HepG2 (cell line): Measurements from ENCODE around the gene CTRL. TPM values are rescaled to one million over a fixed set of nuclear protein-coding genes. Genes with fewer than 3 reads are reported as not detected.

Experiments
- BCL6 ChIP-seq: IDR thresholded peaks from 2 replicates; pipeline ENCODE4 v1.6.1; 2016; ENCODE audit warnings: missing genetic modification reagents, missing compliant biosample characterization
- CHD4 ChIP-seq: fragments of 200-600 bp; sonication (generic); IDR thresholded peaks from 2 replicates; pipeline ENCODE4 v1.7.0; 2017; ENCODE audit warnings: mild to moderate bottlenecking, low read length, borderline replicate concordance
- DNMT3B ChIP-seq: conservative IDR thresholded peaks from 2 replicates; pipeline ENCODE4 v1.6.1; 2016; ENCODE audit warnings: missing biosample characterization, control low read depth
- FOXP1 ChIP-seq, 2 experiments: fragments of 450-650 bp in 1 of 2; IDR thresholded peaks; 2 replicates each; pipeline ENCODE4 v1.6.1; 2017 to 2018; ENCODE audit warnings: antibody characterized with exemption in 1 of 2
- KAT8 ChIP-seq: IDR thresholded peaks from 2 replicates; pipeline ENCODE4 v1.6.1; 2016; ENCODE audit warnings: missing genetic modification reagents, missing compliant biosample characterization
- PLSCR1 ChIP-seq: sonication (generic); formaldehyde crosslinking; IDR thresholded peaks from 2 replicates; pipeline ENCODE4 v1.5.0; 2020; ENCODE audit warnings: missing genetic modification reagents, mild to moderate bottlenecking, borderline replicate concordance
- SIN3A ChIP-seq: IDR thresholded peaks from 2 replicates; pipeline ENCODE4 v1.6.1; 2011; ENCODE audit warnings: low read depth, mild to moderate bottlenecking, control low read depth, low read length, borderline replicate concordance
- STAG1 ChIP-seq: sonication (generic); formaldehyde crosslinking; IDR thresholded peaks from 2 replicates; pipeline ENCODE4 v1.4.0; 2020; ENCODE audit warnings: missing genetic modification reagents
- STAT5B ChIP-seq: sonication (generic); formaldehyde crosslinking; IDR thresholded peaks from 2 replicates; pipeline ENCODE4 v1.4.0; 2020; ENCODE audit warnings: missing genetic modification reagents
- SYNCRIP ChIP-seq: fragments of 200-400 bp; formaldehyde crosslinking; IDR thresholded peaks from 2 replicates; pipeline ENCODE4 v1.6.1; 2018; ENCODE audit warnings: mild to moderate bottlenecking, low read depth, low read length; ENCODE audit not compliant: insufficient read depth
- THAP9 ChIP-seq: sonication (generic); formaldehyde crosslinking; IDR thresholded peaks from 2 replicates; pipeline ENCODE4; 2020; ENCODE audit warnings: missing genetic modification reagents, mild to moderate bottlenecking, borderline replicate concordance
- ZNF253 ChIP-seq: sonication (generic); formaldehyde crosslinking; IDR thresholded peaks from 2 replicates; pipeline ENCODE4 v1.8.0; 2022; ENCODE audit warnings: mild to moderate bottlenecking, missing genetic modification reagents, borderline replicate concordance
- ZNF263 ChIP-seq: sonication (generic); formaldehyde crosslinking; IDR thresholded peaks from 2 replicates; pipeline ENCODE4 v1.4.0; 2020; ENCODE audit warnings: missing genetic modification reagents
- ZNF441 ChIP-seq: sonication (generic); formaldehyde crosslinking; IDR thresholded peaks from 2 replicates; pipeline ENCODE4 v1.7.0; 2021; ENCODE audit warnings: missing genetic modification reagents, borderline replicate concordance
- ZNF513 ChIP-seq: sonication (generic); formaldehyde crosslinking; conservative IDR thresholded peaks from 2 replicates; pipeline ENCODE4 v1.5.0; 2020; ENCODE audit warnings: missing genetic modification reagents
- ZNF549 ChIP-seq: sonication (generic); formaldehyde crosslinking; IDR thresholded peaks from 2 replicates; pipeline ENCODE4 v1.5.0; 2020; ENCODE audit warnings: missing genetic modification reagents
- ZNF703 ChIP-seq: sonication (generic); formaldehyde crosslinking; IDR thresholded peaks from 2 replicates; pipeline ENCODE4 v1.5.1; 2020; ENCODE audit warnings: missing genetic modification reagents, mild to moderate bottlenecking, moderate library complexity, borderline replicate concordance
- ZSCAN31 ChIP-seq: sonication (generic); formaldehyde crosslinking; IDR thresholded peaks from 2 replicates; pipeline ENCODE4 v1.5.0; 2020; ENCODE audit warnings: low read depth, mild to moderate bottlenecking, missing genetic modification reagents
- ZXDC ChIP-seq: sonication (generic); formaldehyde crosslinking; IDR thresholded peaks from 2 replicates; pipeline ENCODE4 v1.5.0; 2020; ENCODE audit warnings: mild to moderate bottlenecking, missing genetic modification reagents
- polyA plus RNA-seq, 8 experiments: library from polyadenylated mRNA; depleted of rRNA in 3 of 8; stranded (reverse) in 7 of 8; unstranded in 1 of 8; fragments of >200 nt; fragmentation: Illumina TruSeq in 4 of 8; extraction: Trizol in 4 of 8; gene quantifications; 2 replicates each; pipeline versions ENCODE4 v1.2.1 to v1.2.3, GENCODE V29; 2011 to 2016; ENCODE audit warnings: low read depth in 4 of 8, missing spikeins in 1 of 8, mixed read lengths in 1 of 8; ENCODE audit not compliant: insufficient read depth in 1 of 8
- total RNA-seq, 5 experiments: library from RNA; depleted of rRNA; stranded (reverse); fragments of >200 nt; fragmentation: Illumina TruSeq; extraction: Trizol; gene quantifications; 2 replicates each; pipeline ENCODE4 v1.2.3, GENCODE V29; 2016; ENCODE audit warnings: low read depth in 1 of 5
- TF ChIP-seq, protein P1 (sequence below): sonication (generic); formaldehyde crosslinking; IDR thresholded peaks from 2 replicates; pipeline ENCODE4 v1.4.0; 2020; ENCODE audit warnings: missing genetic modification reagents, borderline replicate concordance

Gene CTRL
- total and polyA plus RNA-seq, 2 of the 13 experiments (the other 11 are each of a cell fraction or from before 2014, with no cell fraction given), result 1.9 to 2.7 TPM

- 0 out of 2 replicates have a peak, but pooled peaks have one; percentile 34 for TF ChIP-seq ZNF263 (CRISPR knock-in tag)
- no peak for TF ChIP-seq ZXDC (CRISPR knock-in tag)
- no peak for TF ChIP-seq BCL6
- no peak for TF ChIP-seq ZSCAN31 (CRISPR knock-in tag)
- TF ChIP-seq SYNCRIP, result no peak
- TF ChIP-seq FOXP1 (IDR thresholded peaks at IDR 0.05), result no peak
- 0 out of 2 replicates have a peak, but pooled peaks have one; percentile 28 for TF ChIP-seq FOXP1 (CRISPR knock-in tag; IDR thresholded peaks at IDR 0.05)
- no peak for TF ChIP-seq CHD4
- no peak for TF ChIP-seq KAT8
- no peak for TF ChIP-seq PLSCR1 (CRISPR knock-in tag)
- no peak for TF ChIP-seq SIN3A
- no peak for TF ChIP-seq DNMT3B
- TF ChIP-seq THAP9 (CRISPR knock-in tag), result no peak
- TF ChIP-seq STAT5B (CRISPR knock-in tag), result no peak
- TF ChIP-seq ZNF549 (CRISPR knock-in tag), result no peak
- no peak for TF ChIP-seq ZNF441 (CRISPR knock-in tag)
- TF ChIP-seq, protein P1, sequence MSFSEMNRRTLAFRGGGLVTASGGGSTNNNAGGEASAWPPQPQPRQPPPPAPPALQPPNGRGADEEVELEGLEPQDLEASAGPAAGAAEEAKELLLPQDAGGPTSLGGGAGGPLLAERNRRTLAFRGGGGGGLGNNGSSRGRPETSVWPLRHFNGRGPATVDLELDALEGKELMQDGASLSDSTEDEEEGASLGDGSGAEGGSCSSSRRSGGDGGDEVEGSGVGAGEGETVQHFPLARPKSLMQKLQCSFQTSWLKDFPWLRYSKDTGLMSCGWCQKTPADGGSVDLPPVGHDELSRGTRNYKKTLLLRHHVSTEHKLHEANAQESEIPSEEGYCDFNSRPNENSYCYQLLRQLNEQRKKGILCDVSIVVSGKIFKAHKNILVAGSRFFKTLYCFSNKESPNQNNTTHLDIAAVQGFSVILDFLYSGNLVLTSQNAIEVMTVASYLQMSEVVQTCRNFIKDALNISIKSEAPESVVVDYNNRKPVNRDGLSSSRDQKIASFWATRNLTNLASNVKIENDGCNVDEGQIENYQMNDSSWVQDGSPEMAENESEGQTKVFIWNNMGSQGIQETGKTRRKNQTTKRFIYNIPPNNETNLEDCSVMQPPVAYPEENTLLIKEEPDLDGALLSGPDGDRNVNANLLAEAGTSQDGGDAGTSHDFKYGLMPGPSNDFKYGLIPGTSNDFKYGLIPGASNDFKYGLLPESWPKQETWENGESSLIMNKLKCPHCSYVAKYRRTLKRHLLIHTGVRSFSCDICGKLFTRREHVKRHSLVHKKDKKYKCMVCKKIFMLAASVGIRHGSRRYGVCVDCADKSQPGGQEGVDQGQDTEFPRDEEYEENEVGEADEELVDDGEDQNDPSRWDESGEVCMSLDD (CRISPR knock-in tag), result no peak
- no peak for TF ChIP-seq STAG1
- TF ChIP-seq ZNF253, result no peak
- no peak for TF ChIP-seq ZNF703 (CRISPR knock-in tag)
- no peak for TF ChIP-seq ZNF513
Measured at GRCh38 chr16:67901734-67902133, 29.9 kb downstream of the CTRL start (continued).
